ENCODE results near the gene HOXD4.

GRCh38 chr2:176156301-176156806, 5.0 kb downstream of the HOXD4 start:
- TF ChIP-seq EP300 (IDR thresholded peaks at IDR 0.05): no peak
- TF ChIP-seq, protein P1, sequence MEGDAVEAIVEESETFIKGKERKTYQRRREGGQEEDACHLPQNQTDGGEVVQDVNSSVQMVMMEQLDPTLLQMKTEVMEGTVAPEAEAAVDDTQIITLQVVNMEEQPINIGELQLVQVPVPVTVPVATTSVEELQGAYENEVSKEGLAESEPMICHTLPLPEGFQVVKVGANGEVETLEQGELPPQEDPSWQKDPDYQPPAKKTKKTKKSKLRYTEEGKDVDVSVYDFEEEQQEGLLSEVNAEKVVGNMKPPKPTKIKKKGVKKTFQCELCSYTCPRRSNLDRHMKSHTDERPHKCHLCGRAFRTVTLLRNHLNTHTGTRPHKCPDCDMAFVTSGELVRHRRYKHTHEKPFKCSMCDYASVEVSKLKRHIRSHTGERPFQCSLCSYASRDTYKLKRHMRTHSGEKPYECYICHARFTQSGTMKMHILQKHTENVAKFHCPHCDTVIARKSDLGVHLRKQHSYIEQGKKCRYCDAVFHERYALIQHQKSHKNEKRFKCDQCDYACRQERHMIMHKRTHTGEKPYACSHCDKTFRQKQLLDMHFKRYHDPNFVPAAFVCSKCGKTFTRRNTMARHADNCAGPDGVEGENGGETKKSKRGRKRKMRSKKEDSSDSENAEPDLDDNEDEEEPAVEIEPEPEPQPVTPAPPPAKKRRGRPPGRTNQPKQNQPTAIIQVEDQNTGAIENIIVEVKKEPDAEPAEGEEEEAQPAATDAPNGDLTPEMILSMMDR (IDR thresholded peaks at IDR 0.05): no peak
- TF ChIP-seq POLR2A (IDR thresholded peaks at IDR 0.05): no peak
